ENCODE measurements around the gene LYRM7. TPM values are rescaled to one million over a fixed set of nuclear protein-coding genes. Genes with fewer than 3 reads are reported as not detected.
"Not testable (repeated sequence)": the region's sequence is repeated elsewhere in the genome, so short reads cannot be mapped to it uniquely, and the experiment has no call there.

LYRM7 gene
- total and polyA plus RNA-seq, 2 donors = 5.5 to 8.8 TPM

DNA sequence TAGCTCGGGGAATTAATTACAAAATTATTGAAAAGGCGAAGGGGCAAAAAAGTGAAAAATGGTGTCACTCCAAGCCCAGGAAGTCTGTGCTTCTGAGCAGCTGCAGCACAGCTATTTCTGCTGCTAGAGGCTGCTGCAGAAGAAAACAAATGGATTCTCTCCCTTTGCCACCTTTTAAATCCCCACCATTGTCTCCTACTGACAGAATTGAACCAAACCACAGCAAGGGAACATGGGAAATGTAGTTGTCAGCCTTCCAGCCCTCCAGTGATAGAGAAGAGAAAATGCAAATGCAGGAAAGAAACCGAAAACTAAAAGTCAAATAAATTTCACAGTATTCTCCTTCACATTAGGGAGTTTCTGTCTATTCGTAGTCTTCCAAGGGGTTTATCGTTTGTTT is 59.7 kb downstream of the LYRM7 start:
- H3K9me3 ChIP-seq (ENCODE audit: control insufficient read depth in 2 of 2, insufficient read depth in 1 of 2, low read length in 1 of 2) = no peaks in the 10 kb centered on the region
- H3K27ac ChIP-seq (ENCODE audit: low read depth in 1 of 2, low read length in 1 of 2) = no peak overlapping the region
- H3K4me1 ChIP-seq (ENCODE audit: control insufficient read depth in 2 of 2, insufficient read depth in 2 of 2, low read length in 2 of 2) = no peaks in the 10 kb centered on the region
- no peak overlapping the region for H3K4me3 ChIP-seq (ENCODE audit: low read length in 2 of 2)
- 94% methylated on average over 5 of the region's 5 CpGs for WGBS
- H3K27me3 ChIP-seq (ENCODE audit: control insufficient read depth in 2 of 2, insufficient read depth in 1 of 2, low read length in 1 of 2) = no peaks in the 10 kb centered on the region
- H3K36me3 ChIP-seq (ENCODE audit: control insufficient read depth in 2 of 2, insufficient read depth in 2 of 2, low read length in 1 of 2) = no peaks in the 10 kb centered on the region
- no peak for DNase-seq (ENCODE audit: low read depth in 6 of 9, low spot score in 9 of 9)

DNA sequence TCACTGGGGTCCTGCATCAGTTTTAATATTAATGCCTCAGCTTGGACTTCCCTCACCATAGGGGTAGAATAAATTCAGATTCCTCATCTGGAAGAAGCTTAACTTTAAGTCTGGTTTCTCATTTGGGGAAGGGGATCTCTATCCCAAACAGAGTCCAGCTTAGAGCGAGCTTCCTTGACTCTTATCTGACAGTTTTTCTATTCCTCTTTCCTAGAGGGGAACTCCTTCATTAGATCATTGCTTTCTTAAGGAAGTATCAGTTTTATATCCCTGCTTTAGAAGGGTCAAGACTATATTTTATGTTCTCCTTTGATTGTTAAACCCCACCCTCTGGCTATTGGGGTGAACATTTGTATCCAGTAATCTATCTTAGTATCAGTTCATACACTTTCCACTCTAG is 68.9 kb downstream of the LYRM7 start:
- no peak for DNase-seq (ENCODE audit: low read depth in 6 of 9, low spot score in 9 of 9)

DNA sequence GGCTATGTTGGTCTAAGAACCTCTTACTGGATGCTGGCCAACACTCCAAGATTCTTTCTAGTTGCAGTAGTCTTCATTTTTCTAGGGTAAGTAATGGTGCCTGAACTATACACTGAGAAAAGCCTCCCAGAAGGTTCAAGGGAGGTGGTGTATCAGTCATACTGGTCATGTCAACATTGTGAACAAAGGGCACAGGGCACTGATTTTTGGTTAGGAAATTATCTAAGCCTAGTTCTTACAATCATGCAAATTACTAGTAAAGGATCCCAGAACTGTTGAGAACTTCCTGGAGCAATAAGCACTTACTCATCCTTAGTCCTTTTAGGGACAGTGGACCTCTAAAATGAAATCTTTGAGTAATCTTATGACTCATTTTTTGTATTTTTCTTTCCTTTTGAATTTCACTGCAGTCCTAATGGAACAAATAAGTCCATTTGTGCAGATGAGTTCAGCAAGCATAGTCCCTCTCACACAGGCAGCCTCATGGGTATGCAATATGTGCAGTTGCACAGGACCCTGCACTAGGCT is 72.0 kb downstream of the LYRM7 start:
- no peaks in the 10 kb centered on the region for H3K4me1 ChIP-seq (ENCODE audit: control insufficient read depth in 2 of 2, insufficient read depth in 2 of 2, low read length in 2 of 2)
- H3K36me3 ChIP-seq (ENCODE audit: control insufficient read depth in 2 of 2, insufficient read depth in 2 of 2, low read length in 1 of 2) = no peaks in the 10 kb centered on the region
- H3K27ac ChIP-seq (ENCODE audit: low read depth in 1 of 2, low read length in 1 of 2) = no peak overlapping the region
- H3K4me3 ChIP-seq (ENCODE audit: low read length in 2 of 2) = no peak overlapping the region
- peaks cover 0 to 8% of the 10 kb centered on the region in 2 donors for H3K9me3 ChIP-seq (ENCODE audit: control insufficient read depth in 2 of 2, insufficient read depth in 1 of 2, low read length in 1 of 2)
- H3K27me3 ChIP-seq (ENCODE audit: control insufficient read depth in 2 of 2, insufficient read depth in 1 of 2, low read length in 1 of 2) = no peaks in the 10 kb centered on the region
- DNase-seq (ENCODE audit: low read depth in 6 of 9, low spot score in 9 of 9) = no peak

More for the DNA sequence above, 68.9 kb downstream of the LYRM7 start:
- no peaks in the 10 kb centered on the region for H3K9me3 ChIP-seq (ENCODE audit: control insufficient read depth in 2 of 2, insufficient read depth in 1 of 2, low read length in 1 of 2)
- no peaks in the 10 kb centered on the region for H3K27me3 ChIP-seq (ENCODE audit: control insufficient read depth in 2 of 2, insufficient read depth in 1 of 2, low read length in 1 of 2)
- no peaks in the 10 kb centered on the region for H3K4me1 ChIP-seq (ENCODE audit: control insufficient read depth in 2 of 2, insufficient read depth in 2 of 2, low read length in 2 of 2)
- WGBS = 95% methylated on average over 1 of the region's 1 CpG
- no peak overlapping the region for H3K4me3 ChIP-seq (ENCODE audit: low read length in 2 of 2)
- no peak overlapping the region for H3K27ac ChIP-seq (ENCODE audit: low read depth in 1 of 2, low read length in 1 of 2)
- H3K36me3 ChIP-seq (ENCODE audit: control insufficient read depth in 2 of 2, insufficient read depth in 2 of 2, low read length in 1 of 2) = no peaks in the 10 kb centered on the region

DNA sequence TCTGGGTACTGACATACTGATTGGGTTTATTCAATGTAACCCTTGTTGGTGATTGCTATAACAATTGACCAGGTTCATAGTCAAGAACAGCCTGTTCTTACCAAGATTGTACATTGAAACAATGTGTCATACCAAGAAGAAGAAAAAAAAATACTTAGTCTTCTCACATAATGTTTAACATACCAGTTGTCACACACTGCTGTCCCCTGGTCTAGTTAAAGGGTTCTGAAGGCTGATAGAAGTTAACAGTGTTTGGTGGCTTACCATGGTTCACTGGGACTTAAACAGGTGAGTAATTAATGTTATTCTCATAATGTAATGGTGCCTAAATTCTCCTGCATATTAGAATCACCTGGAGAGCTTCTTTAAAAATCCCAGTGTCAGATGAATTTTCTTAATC is 74.6 kb downstream of the LYRM7 start:
- Histone ChIP-seq H3K4me1 (ENCODE audit: control insufficient read depth in 2 of 2, insufficient read depth in 2 of 2, low read length in 2 of 2) (no peaks in the 10 kb centered on the region), H3K4me3 (ENCODE audit: low read length in 2 of 2) (no peak overlapping the region), H3K27ac (ENCODE audit: low read depth in 1 of 2, low read length in 1 of 2) (no peak overlapping the region), H3K9me3 (ENCODE audit: control insufficient read depth in 2 of 2, insufficient read depth in 1 of 2, low read length in 1 of 2) (peaks cover 0 to 8% of the 10 kb centered on the region in 2 donors), H3K36me3 (ENCODE audit: control insufficient read depth in 2 of 2, insufficient read depth in 2 of 2, low read length in 1 of 2) (no peaks in the 10 kb centered on the region), H3K27me3 (ENCODE audit: control insufficient read depth in 2 of 2, insufficient read depth in 1 of 2, low read length in 1 of 2) (no peaks in the 10 kb centered on the region)
- no peak for DNase-seq (ENCODE audit: low read depth in 6 of 9, low spot score in 9 of 9)

DNA sequence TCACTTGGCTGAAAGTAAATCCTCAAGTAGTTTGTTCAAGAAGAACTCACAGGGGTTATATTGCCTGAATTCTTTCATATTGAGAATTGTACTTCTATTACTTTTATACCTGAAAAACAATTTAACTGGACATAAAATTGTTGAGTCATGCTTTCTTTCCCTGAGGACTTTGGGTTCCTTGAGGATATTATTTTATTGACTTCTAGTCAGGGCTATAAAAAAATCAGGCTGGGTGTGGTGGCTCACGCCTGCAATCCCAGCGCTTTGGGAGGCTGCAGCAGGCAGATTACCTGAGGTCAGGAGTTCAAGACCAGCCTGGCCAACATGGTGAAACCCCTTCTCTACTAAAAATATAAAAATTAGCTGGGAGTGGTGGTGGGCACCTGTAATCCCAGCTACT is 75.2 kb downstream of the LYRM7 start:
- Histone ChIP-seq H3K27me3 (ENCODE audit: control insufficient read depth in 2 of 2, insufficient read depth in 1 of 2, low read length in 1 of 2) (no peaks in the 10 kb centered on the region), H3K9me3 (ENCODE audit: control insufficient read depth in 2 of 2, insufficient read depth in 1 of 2, low read length in 1 of 2) (peaks cover 0 to 8% of the 10 kb centered on the region in 2 donors), H3K27ac (ENCODE audit: low read depth in 1 of 2, low read length in 1 of 2) (no peak overlapping the region), H3K36me3 (ENCODE audit: control insufficient read depth in 2 of 2, insufficient read depth in 2 of 2, low read length in 1 of 2) (no peaks in the 10 kb centered on the region), H3K4me1 (ENCODE audit: control insufficient read depth in 2 of 2, insufficient read depth in 2 of 2, low read length in 2 of 2) (no peaks in the 10 kb centered on the region), H3K4me3 (ENCODE audit: low read length in 2 of 2) (no peak overlapping the region)
- WGBS = 96% methylated on average over 2 of the region's 2 CpGs
- no peak for DNase-seq (ENCODE audit: low read depth in 6 of 9, low spot score in 9 of 9)

DNA sequence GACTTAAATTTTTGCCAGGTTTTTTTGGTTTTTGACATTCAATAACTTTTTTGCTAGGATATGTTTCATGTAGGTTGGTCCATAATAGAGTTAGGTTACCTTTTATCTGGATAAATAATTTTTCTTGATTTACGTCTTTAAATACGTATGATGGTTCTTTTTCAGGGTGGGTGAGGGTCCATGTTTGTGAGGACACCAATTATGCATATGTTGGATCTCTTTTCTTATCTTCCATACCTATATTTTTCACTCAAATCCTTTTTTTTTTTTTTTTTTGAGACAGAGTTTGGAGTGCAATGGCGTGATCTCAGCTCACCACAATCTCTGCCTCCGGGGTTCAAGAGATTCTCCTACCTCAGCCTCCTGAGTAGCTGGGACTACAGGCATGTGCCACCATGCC is 75.8 kb downstream of the LYRM7 start:
- Histone ChIP-seq H3K27ac (ENCODE audit: low read depth in 1 of 2, low read length in 1 of 2) (no peak overlapping the region), H3K36me3 (ENCODE audit: control insufficient read depth in 2 of 2, insufficient read depth in 2 of 2, low read length in 1 of 2) (no peaks in the 10 kb centered on the region), H3K4me3 (ENCODE audit: low read length in 2 of 2) (no peak overlapping the region), H3K4me1 (ENCODE audit: control insufficient read depth in 2 of 2, insufficient read depth in 2 of 2, low read length in 2 of 2) (peaks cover 0 to under 1% of the 10 kb centered on the region in 2 donors), H3K9me3 (ENCODE audit: control insufficient read depth in 2 of 2, insufficient read depth in 1 of 2, low read length in 1 of 2) (peaks cover 0 to 8% of the 10 kb centered on the region in 2 donors), H3K27me3 (ENCODE audit: control insufficient read depth in 2 of 2, insufficient read depth in 1 of 2, low read length in 1 of 2) (no peaks in the 10 kb centered on the region)
- WGBS = 99% methylated on average over 4 of the region's 4 CpGs
- DNase-seq (ENCODE audit: low read depth in 6 of 9, low spot score in 9 of 9) = no peak

DNA sequence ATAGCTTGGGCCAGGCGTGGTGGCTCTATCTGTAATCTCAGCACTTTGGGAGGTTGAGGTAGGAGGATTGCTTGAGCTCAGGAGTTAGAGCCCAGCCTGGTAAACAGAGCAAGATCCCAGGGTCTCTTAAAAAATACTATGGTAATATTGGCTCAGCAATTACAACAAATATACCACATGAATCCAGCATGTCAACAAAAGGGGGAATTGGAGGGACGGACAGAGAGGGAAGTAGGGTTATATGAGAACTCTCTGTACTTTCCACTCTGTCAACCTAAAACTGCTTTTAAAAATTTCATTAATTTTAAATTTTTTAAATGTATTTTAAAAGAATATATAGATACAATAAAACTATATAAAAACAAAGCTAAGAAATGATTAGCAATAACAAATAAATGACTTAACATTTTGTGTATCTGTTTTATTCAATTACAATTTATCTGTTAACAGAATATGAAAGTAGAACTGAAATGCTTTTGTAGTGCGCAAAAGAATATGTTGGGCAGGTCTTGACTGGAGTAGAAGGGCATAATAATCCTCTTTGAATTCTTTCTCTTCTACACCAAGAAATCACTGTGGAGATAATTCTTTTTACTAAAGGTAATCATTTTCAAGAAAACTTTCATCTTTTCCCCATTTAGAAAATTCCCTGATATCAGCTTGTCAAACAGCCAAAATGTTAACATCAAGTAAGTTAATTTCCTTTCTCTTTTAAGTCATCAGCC is 80.2 kb downstream of the LYRM7 start:
- 87% methylated on average over 3 of the region's 3 CpGs for whole genome bisulfite sequencing
- Histone ChIP-seq H3K27me3 (ENCODE audit: control insufficient read depth in 2 of 2, insufficient read depth in 1 of 2, low read length in 1 of 2) (no peaks in the 10 kb centered on the region), H3K9me3 (ENCODE audit: control insufficient read depth in 2 of 2, insufficient read depth in 1 of 2, low read length in 1 of 2) (peaks cover 0 to 8% of the 10 kb centered on the region in 2 donors), H3K27ac (ENCODE audit: low read depth in 1 of 2, low read length in 1 of 2) (peak overlapping the region in 1 of 2 donors; percentile 52), H3K4me3 (ENCODE audit: low read length in 2 of 2) (no peak overlapping the region), H3K4me1 (ENCODE audit: control insufficient read depth in 2 of 2, insufficient read depth in 2 of 2, low read length in 2 of 2) (peaks cover 13 to 18% of the 10 kb centered on the region in 2 donors), H3K36me3 (ENCODE audit: control insufficient read depth in 2 of 2, insufficient read depth in 2 of 2, low read length in 1 of 2) (no peaks in the 10 kb centered on the region)
- DNase-seq (ENCODE audit: low read depth in 6 of 9, low spot score in 9 of 9) = no peak

DNA sequence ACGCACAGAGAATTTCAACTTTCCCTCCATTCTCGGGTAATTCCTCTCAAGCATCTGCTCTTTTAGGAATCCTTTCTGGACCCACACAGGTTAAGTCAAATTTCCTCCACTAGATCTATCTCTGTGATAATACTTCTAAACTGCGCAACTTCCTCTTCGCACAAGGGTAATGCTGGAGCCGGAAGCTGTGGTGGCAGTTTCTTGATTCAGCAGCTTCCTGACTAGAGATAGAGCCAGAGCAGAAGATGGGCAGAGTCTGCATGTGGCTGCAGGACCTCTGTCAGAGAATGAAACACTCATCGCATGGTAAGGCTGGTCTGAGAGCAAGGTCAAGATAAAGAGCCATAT is 82.1 kb downstream of the LYRM7 start:
- Histone ChIP-seq H3K9me3 (ENCODE audit: control insufficient read depth in 2 of 2, insufficient read depth in 1 of 2, low read length in 1 of 2) (no peaks in the 10 kb centered on the region), H3K36me3 (ENCODE audit: control insufficient read depth in 2 of 2, insufficient read depth in 2 of 2, low read length in 1 of 2) (no peaks in the 10 kb centered on the region), H3K4me1 (ENCODE audit: control insufficient read depth in 2 of 2, insufficient read depth in 2 of 2, low read length in 2 of 2) (peaks cover 13 to 28% of the 10 kb centered on the region in 2 donors), H3K27ac (ENCODE audit: low read depth in 1 of 2, low read length in 1 of 2) (peak overlapping the region; percentile 78 to 92), H3K4me3 (ENCODE audit: low read length in 2 of 2) (peak overlapping the region; percentile 31 to 48), H3K27me3 (ENCODE audit: control insufficient read depth in 2 of 2, insufficient read depth in 1 of 2, low read length in 1 of 2) (no peaks in the 10 kb centered on the region)
- peak; percentile 56 to 93 (median 81) for DNase-seq (ENCODE audit: low read depth in 6 of 9, low spot score in 9 of 9)
- 5% methylated on average over 6 of the region's 6 CpGs for WGBS

DNA sequence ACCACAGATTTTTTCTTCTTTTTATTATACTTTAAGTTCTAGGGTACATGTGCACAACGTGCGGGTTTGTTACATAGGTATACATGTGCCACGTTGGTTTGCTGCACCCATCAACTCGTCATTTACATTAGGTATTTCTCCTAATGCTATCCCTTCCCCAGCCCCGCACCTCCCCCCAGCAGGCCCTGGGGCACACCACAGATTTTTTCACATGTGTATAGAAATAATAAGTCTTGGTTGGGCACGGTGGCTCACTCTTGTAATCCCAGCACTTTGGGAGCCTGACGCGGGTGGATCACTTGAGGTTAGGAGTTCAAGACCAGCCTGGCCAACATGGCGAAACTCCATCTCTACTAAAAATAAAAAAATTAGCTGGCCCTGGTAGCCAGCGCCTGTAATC is 83.3 kb downstream of the LYRM7 start:
- H3K27me3 ChIP-seq (ENCODE audit: control insufficient read depth in 2 of 2, insufficient read depth in 1 of 2, low read length in 1 of 2); DNase-seq (ENCODE audit: low read depth in 6 of 9, low spot score in 9 of 9); H3K36me3 ChIP-seq (ENCODE audit: control insufficient read depth in 2 of 2, insufficient read depth in 2 of 2, low read length in 1 of 2); H3K9me3 ChIP-seq (ENCODE audit: control insufficient read depth in 2 of 2, insufficient read depth in 1 of 2, low read length in 1 of 2); H3K4me3 ChIP-seq (ENCODE audit: low read length in 2 of 2); H3K27ac ChIP-seq (ENCODE audit: low read depth in 1 of 2, low read length in 1 of 2): not testable (repeated sequence)
- 94% methylated on average over 10 of the region's 10 CpGs for WGBS
- peaks cover 13 to 29% of the 10 kb centered on the region in 2 donors for H3K4me1 ChIP-seq (ENCODE audit: control insufficient read depth in 2 of 2, insufficient read depth in 2 of 2, low read length in 2 of 2)

Data from thymus (tissue), 11 donors.